H9 (cell line): ENCODE results near the gene ABCB11. TPM values are rescaled to one million over a fixed set of nuclear protein-coding genes. Genes with fewer than 3 reads are reported as not detected.

Experiments used
- DNase-seq: peaks from one replicate; pipeline ENCODE4 v3.0.0-alpha.2; 2017
- H2AFZ ChIP-seq: one replicate; pipeline ENCODE4 v1.6.1; 2013; ENCODE audit warnings: mild to moderate bottlenecking, low read length, control low read depth, moderate library complexity
- H2AK5ac ChIP-seq: 2 replicates; pipeline ENCODE4 v1.6.1; 2013; ENCODE audit warnings: low read length, control low read depth, mixed read lengths; ENCODE audit not compliant: insufficient read length
- H2BK120ac ChIP-seq: one replicate; pipeline ENCODE4 v1.6.1; 2013; ENCODE audit warnings: low read depth, mild to moderate bottlenecking, low read length, control low read depth, inconsistent platforms; ENCODE audit not compliant: poor library complexity, severe bottlenecking
- H2BK12ac ChIP-seq: 2 replicates; pipeline ENCODE4 v1.6.1; 2013; ENCODE audit warnings: low read length, control low read depth, mixed read lengths, low read depth; ENCODE audit not compliant: insufficient read length
- H2BK15ac ChIP-seq: 2 replicates; pipeline ENCODE4 v1.6.1; 2013; ENCODE audit warnings: low read depth, low read length, control low read depth
- H2BK20ac ChIP-seq: one replicate; pipeline ENCODE4 v1.6.1; 2013; ENCODE audit warnings: low read depth, mild to moderate bottlenecking, low read length, control low read depth, inconsistent platforms; ENCODE audit not compliant: poor library complexity, severe bottlenecking
- H2BK5ac ChIP-seq: 2 replicates; pipeline ENCODE4 v1.6.1; 2013; ENCODE audit warnings: low read length, control low read depth, mixed read lengths; ENCODE audit not compliant: insufficient read length
- H3K14ac ChIP-seq: 2 replicates; pipeline ENCODE4 v1.6.1; 2013; ENCODE audit warnings: low read length, control low read depth; ENCODE audit not compliant: insufficient read depth
- H3K18ac ChIP-seq: 2 replicates; pipeline ENCODE4 v1.6.1; 2013; ENCODE audit warnings: low read depth, mild to moderate bottlenecking, mixed read lengths, low read length, control low read depth; ENCODE audit not compliant: insufficient read length
- H3K23ac ChIP-seq: 2 replicates; pipeline ENCODE4 v1.6.1; 2013; ENCODE audit warnings: low read length, control low read depth, mixed read lengths, low read depth; ENCODE audit not compliant: insufficient read length
- H3K23me2 ChIP-seq: 2 replicates; pipeline ENCODE4 v1.6.1; 2013; ENCODE audit warnings: low read depth, mild to moderate bottlenecking, mixed read lengths, low read length, control low read depth; ENCODE audit not compliant: insufficient read length, poor library complexity, severe bottlenecking
- H3K27ac ChIP-seq: 2 replicates; pipeline ENCODE4 v1.5.1; 2013; ENCODE audit warnings: low read length, control low read depth, mixed read lengths, low read depth; ENCODE audit not compliant: insufficient read length
- H3K27me3 ChIP-seq: 2 replicates; pipeline ENCODE4 v1.6.1; 2013; ENCODE audit warnings: low read length, control low read depth, inconsistent platforms; ENCODE audit not compliant: insufficient read depth
- H3K4ac ChIP-seq: 2 replicates; pipeline ENCODE4 v1.6.1; 2013; ENCODE audit warnings: low read depth, mild to moderate bottlenecking, control low read depth, inconsistent platforms, low read length, moderate library complexity
- H3K4me1 ChIP-seq: 2 replicates; pipeline ENCODE4 v1.6.1; 2013; ENCODE audit warnings: low read length, control low read depth, inconsistent platforms; ENCODE audit not compliant: insufficient read depth
- H3K4me2 ChIP-seq: 2 replicates; pipeline ENCODE4 v1.6.1; 2013; ENCODE audit warnings: low read length, control low read depth, mixed read lengths; ENCODE audit not compliant: insufficient read length, insufficient read depth
- H3K56ac ChIP-seq: 2 replicates; pipeline ENCODE4 v1.6.1; 2013; ENCODE audit warnings: low read depth, mild to moderate bottlenecking, mixed read lengths, low read length, control low read depth; ENCODE audit not compliant: insufficient read length
- H3K79me1 ChIP-seq: 2 replicates; pipeline ENCODE4 v1.6.1; 2013; ENCODE audit warnings: low read depth, mild to moderate bottlenecking, moderate library complexity, low read length, control low read depth, inconsistent platforms; ENCODE audit not compliant: insufficient read depth, poor library complexity, severe bottlenecking
- H3K79me2 ChIP-seq: 2 replicates; pipeline ENCODE4 v1.6.1; 2013; ENCODE audit warnings: low read length, control low read depth, inconsistent platforms; ENCODE audit not compliant: insufficient read depth
- H3K9ac ChIP-seq: 2 replicates; pipeline ENCODE4 v1.6.1; 2013; ENCODE audit warnings: low read length, control low read depth, mixed read lengths; ENCODE audit not compliant: insufficient read length; ENCODE audit errors: extremely low read depth
- H3K9me3 ChIP-seq: one replicate; pipeline ENCODE4 v1.6.1; 2013; ENCODE audit warnings: low read depth, low read length, inconsistent platforms; ENCODE audit not compliant: control insufficient read depth
- H3T11ph ChIP-seq: one replicate; pipeline ENCODE4 v1.6.1; 2013; ENCODE audit warnings: mild to moderate bottlenecking, low read length, control low read depth, inconsistent platforms
- H4K20me1 ChIP-seq: one replicate; pipeline ENCODE4 v1.6.1; 2013; ENCODE audit not compliant: control insufficient read depth, insufficient read length, insufficient read depth
- H4K5ac ChIP-seq: 2 replicates; pipeline ENCODE4 v1.6.1; 2013; ENCODE audit warnings: low read depth, mild to moderate bottlenecking, mixed read lengths, low read length, control low read depth; ENCODE audit not compliant: insufficient read length
- H4K8ac ChIP-seq: replicated peaks from 2 replicates; pipeline ENCODE4 v1.6.1; 2013; ENCODE audit warnings: low read length, control low read depth, mixed read lengths, low read depth; ENCODE audit not compliant: insufficient read length
- H4K91ac ChIP-seq: 2 replicates; pipeline ENCODE4 v1.6.1; 2013; ENCODE audit warnings: low read depth, mild to moderate bottlenecking, moderate library complexity, mixed read lengths, low read length, control low read depth; ENCODE audit not compliant: insufficient read length
- H3K27ac Mint-ChIP-seq, 3 experiments: 2 replicates in 2 of 3; 3 replicates in 1 of 3; pipeline ENCODE4 v1.8.0; 2020 to 2021; ENCODE audit warnings: mixed read lengths in 3 of 3, mild to moderate bottlenecking in 1 of 3, moderate library complexity in 1 of 3
- H3K27me3 Mint-ChIP-seq: 2 replicates; pipeline ENCODE4 v1.8.0; 2021; ENCODE audit warnings: low read depth, mild to moderate bottlenecking, moderate library complexity, mixed read lengths
- H3K36me3 Mint-ChIP-seq, 3 experiments: 2 replicates in 2 of 3; 3 replicates in 1 of 3; pipeline ENCODE4 v1.8.0; 2020 to 2021; ENCODE audit warnings: low read depth in 3 of 3, mixed read lengths in 3 of 3; ENCODE audit not compliant: insufficient read depth in 1 of 3
- H3K4me1 Mint-ChIP-seq, 2 experiments: 2 replicates each; pipeline ENCODE4 v1.8.0; 2020; ENCODE audit warnings: mixed read lengths in 2 of 2
- H3K4me3 Mint-ChIP-seq, 2 experiments: 2 replicates in 1 of 2; 3 replicates in 1 of 2; pipeline ENCODE4 v1.8.0; 2020 to 2021; ENCODE audit warnings: mild to moderate bottlenecking in 2 of 2, mixed read lengths in 2 of 2, moderate library complexity in 1 of 2
- H3K9me3 Mint-ChIP-seq, 2 experiments: 2 replicates in 1 of 2; 3 replicates in 1 of 2; pipeline ENCODE4 v1.8.0; 2020; ENCODE audit warnings: mild to moderate bottlenecking in 2 of 2, mixed read lengths in 2 of 2, moderate library complexity in 1 of 2
- WGBS: extraction: QIAGEN DNeasy Blood & Tissue Kit; methylation state at CpG from one replicate; pipeline ENCODE4 v1.1.7; 2013; ENCODE audit warnings: missing lambda C conversion rate, low lambda C conversion rate, mixed read lengths; ENCODE audit not compliant: insufficient read length; ENCODE audit errors: extremely low coverage; 5-methylcytosine and 5-hydroxymethylcytosine counted together
- total RNA-seq: library from RNA; stranded (reverse); gene quantifications from 2 replicates; pipeline ENCODE4 v1.2.1, GENCODE V29; 2021
- TF ChIP-seq, protein P1 (sequence below): fragments of 200-600 bp; sonication (generic); conservative IDR thresholded peaks from 3 replicates; pipeline ENCODE4 v1.8.0; 2021; ENCODE audit warnings: antibody characterized with exemption, mild to moderate bottlenecking

Gene ABCB11
- total RNA-seq, 1 experiment from 2014 or later: not detected

DNA sequence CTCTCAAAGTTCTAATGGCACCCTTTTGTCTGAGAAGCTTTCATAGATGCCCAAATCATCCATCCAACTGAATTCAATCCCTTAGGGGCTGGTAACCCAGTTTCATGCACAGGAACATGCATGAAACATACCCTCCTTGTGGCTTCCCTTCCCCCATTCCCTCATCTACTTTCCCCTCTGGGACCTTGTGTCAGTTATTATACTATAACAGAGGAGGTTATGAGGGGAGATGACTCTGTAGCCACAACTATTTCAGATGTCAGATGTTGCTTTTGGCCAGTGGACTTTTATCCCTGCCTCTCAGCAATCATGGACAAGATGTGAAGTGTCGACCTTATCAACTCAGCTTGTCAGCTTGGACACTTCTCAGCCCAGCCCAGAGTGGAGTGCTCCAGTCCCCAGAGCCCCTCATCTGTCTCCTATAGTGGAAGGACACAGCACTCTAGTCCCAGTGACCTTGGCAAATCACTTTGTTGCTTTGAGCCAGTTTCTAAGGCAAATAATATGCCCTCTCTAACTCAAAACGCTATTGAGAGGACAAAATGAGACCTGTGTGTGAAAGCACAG, 46.6 kb upstream of the ABCB11 start:
- Mint-ChIP-seq H3K4me3 (no peak overlapping the region), H3K36me3 (no peaks in the 10 kb centered on the region), H3K9me3 (no peaks in the 10 kb centered on the region), H3K4me1 (no peaks in the 10 kb centered on the region), H3K27me3 (no peaks in the 10 kb centered on the region), H3K27ac (no peak overlapping the region)
- Histone ChIP-seq H2AK5ac (no peak overlapping the region), H2BK5ac (no peak overlapping the region), H3K27me3 (no peaks in the 10 kb centered on the region), H4K5ac (no peak overlapping the region), H4K91ac (no peak overlapping the region), H3T11ph (no peak overlapping the region), H2BK15ac (no peak overlapping the region), H3K4me1 (no peaks in the 10 kb centered on the region), H3K4me2 (no peak overlapping the region), H3K79me2 (no peaks in the 10 kb centered on the region), H3K79me1 (no peaks in the 10 kb centered on the region), H4K8ac (no peak overlapping the region), H2AFZ (no peak overlapping the region), H3K27ac (no peak overlapping the region), H3K9ac (no peak overlapping the region), H3K23ac (no peak overlapping the region), H3K56ac (no peak overlapping the region), H3K18ac (no peak overlapping the region), H3K23me2 (no peaks in the 10 kb centered on the region), H3K9me3 (no peaks in the 10 kb centered on the region), H3K14ac (no peak overlapping the region), H2BK120ac (no peak overlapping the region), H2BK20ac (no peak overlapping the region), H3K4ac (no peak overlapping the region), H4K20me1 (no peaks in the 10 kb centered on the region), H2BK12ac (no peak overlapping the region)
- no peak for DNase-seq
- TF ChIP-seq, protein P1, sequence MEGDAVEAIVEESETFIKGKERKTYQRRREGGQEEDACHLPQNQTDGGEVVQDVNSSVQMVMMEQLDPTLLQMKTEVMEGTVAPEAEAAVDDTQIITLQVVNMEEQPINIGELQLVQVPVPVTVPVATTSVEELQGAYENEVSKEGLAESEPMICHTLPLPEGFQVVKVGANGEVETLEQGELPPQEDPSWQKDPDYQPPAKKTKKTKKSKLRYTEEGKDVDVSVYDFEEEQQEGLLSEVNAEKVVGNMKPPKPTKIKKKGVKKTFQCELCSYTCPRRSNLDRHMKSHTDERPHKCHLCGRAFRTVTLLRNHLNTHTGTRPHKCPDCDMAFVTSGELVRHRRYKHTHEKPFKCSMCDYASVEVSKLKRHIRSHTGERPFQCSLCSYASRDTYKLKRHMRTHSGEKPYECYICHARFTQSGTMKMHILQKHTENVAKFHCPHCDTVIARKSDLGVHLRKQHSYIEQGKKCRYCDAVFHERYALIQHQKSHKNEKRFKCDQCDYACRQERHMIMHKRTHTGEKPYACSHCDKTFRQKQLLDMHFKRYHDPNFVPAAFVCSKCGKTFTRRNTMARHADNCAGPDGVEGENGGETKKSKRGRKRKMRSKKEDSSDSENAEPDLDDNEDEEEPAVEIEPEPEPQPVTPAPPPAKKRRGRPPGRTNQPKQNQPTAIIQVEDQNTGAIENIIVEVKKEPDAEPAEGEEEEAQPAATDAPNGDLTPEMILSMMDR: no peak
- WGBS: no CpG with 5 or more reads among the region's 2 CpGs
